IMR-90 (cell line): ENCODE data around the gene FOSB. TPM values are rescaled to one million over a fixed set of nuclear protein-coding genes. Genes with fewer than 3 reads are reported as not detected.

Experiments
- ATAC-seq: fragments of 200-7000 bp; cut with Tn5 transposase; 2 replicates; pipeline ENCODE4 v1.9.1; 2020; ENCODE audit warnings: low read depth, mild to moderate bottlenecking, moderate library complexity
- BruUV-seq: library from RNA; stranded (reverse); fragments of 400-500 nt; replicated peaks from 2 replicates; lab custom pipeline; 2021; lab: Mats Ljungman, UMichigan
- CTCF ChIA-PET: fragments of 300-600 bp; formaldehyde crosslinking; extraction: SDS; loops from one replicate; lab custom pipeline; 2021; ENCODE audit warnings: antibody characterized with exemption; lab: Yijun Ruan, JAX
- POLR2A ChIA-PET: fragments of 300-600 bp; sonication (Branson Sonifier 250); formaldehyde crosslinking; loops from one replicate; lab custom pipeline; 2022; ENCODE audit warnings: antibody characterized with exemption; ENCODE audit not compliant: unreplicated experiment; lab: Charles Lee
- DNase-seq: peaks from one replicate; pipeline ENCODE4 v3.0.0; 2013
- H2AFZ ChIP-seq: replicated peaks from 2 replicates; pipeline ENCODE3; 2013; ENCODE audit warnings: low read length, mild to moderate bottlenecking; ENCODE audit not compliant: poor library complexity
- H2AK5ac ChIP-seq: 2 replicates; pipeline ENCODE4 v1.6.1; 2013; ENCODE audit warnings: low read depth, low read length, inconsistent platforms
- H2AK9ac ChIP-seq: replicated peaks from 2 replicates; pipeline ENCODE3; 2013; ENCODE audit warnings: mild to moderate bottlenecking, low read depth, low read length, moderate library complexity; ENCODE audit not compliant: poor library complexity
- H2BK120ac ChIP-seq: 2 replicates; pipeline ENCODE4 v1.6.1; 2013; ENCODE audit warnings: low read depth, low read length, inconsistent platforms
- H2BK15ac ChIP-seq: 3 replicates; pipeline ENCODE4 v1.6.1; 2013; ENCODE audit warnings: low read depth, low read length, inconsistent platforms
- H2BK20ac ChIP-seq: 2 replicates; pipeline ENCODE4 v1.6.1; 2013; ENCODE audit warnings: low read depth, mild to moderate bottlenecking, inconsistent platforms, low read length, moderate library complexity
- H2BK5ac ChIP-seq: 2 replicates; pipeline ENCODE4 v1.6.1; 2013; ENCODE audit warnings: mild to moderate bottlenecking, low read depth, low read length, inconsistent platforms; ENCODE audit not compliant: poor library complexity, severe bottlenecking
- H3K14ac ChIP-seq: replicated peaks from 2 replicates; pipeline ENCODE4 v1.6.1; 2013; ENCODE audit warnings: low read depth, low read length, inconsistent platforms
- H3K18ac ChIP-seq: 2 replicates; pipeline ENCODE4 v1.6.1; 2013; ENCODE audit warnings: low read depth, low read length, control low read depth
- H3K23ac ChIP-seq: 2 replicates; pipeline ENCODE4 v1.6.1; 2013; ENCODE audit warnings: low read depth, low read length, inconsistent platforms
- H3K27ac ChIP-seq: 2 replicates; pipeline ENCODE4 v1.5.1; 2013; ENCODE audit warnings: mild to moderate bottlenecking, control low read depth, low read length; ENCODE audit not compliant: insufficient read depth
- H3K27me3 ChIP-seq: 2 replicates; pipeline ENCODE4 v1.6.1; 2013; ENCODE audit warnings: low read length; ENCODE audit not compliant: control insufficient read depth, insufficient read depth
- H3K36me3 ChIP-seq: 2 replicates; pipeline ENCODE4 v1.6.1; 2013; ENCODE audit warnings: low read length, mixed read lengths; ENCODE audit not compliant: control insufficient read depth, insufficient read depth
- H3K4ac ChIP-seq: 2 replicates; pipeline ENCODE4 v1.6.1; 2013; ENCODE audit warnings: low read depth, low read length, inconsistent platforms
- H3K4me1 ChIP-seq: 2 replicates; pipeline ENCODE4 v1.6.1; 2013; ENCODE audit warnings: low read length, mixed read lengths; ENCODE audit not compliant: control insufficient read depth, insufficient read depth
- H3K4me2 ChIP-seq: 2 replicates; pipeline ENCODE4 v1.6.1; 2013; ENCODE audit warnings: low read depth, mild to moderate bottlenecking, control low read depth, low read length, moderate library complexity
- H3K4me3 ChIP-seq: 2 replicates; pipeline ENCODE4 v1.5.1; 2013; ENCODE audit warnings: low read depth, mild to moderate bottlenecking, control low read depth, low read length, moderate library complexity; ENCODE audit not compliant: insufficient read depth
- H3K56ac ChIP-seq: 2 replicates; pipeline ENCODE4 v1.6.1; 2013; ENCODE audit warnings: low read length, inconsistent platforms; ENCODE audit not compliant: insufficient read depth; ENCODE audit errors: extremely low read depth
- H3K79me1 ChIP-seq, 2 experiments: 2 replicates each; pipeline ENCODE4 v1.6.1; 2013; ENCODE audit warnings: low read length in 2 of 2, inconsistent platforms in 1 of 2, low read depth in 1 of 2
- H3K9ac ChIP-seq: 2 replicates; pipeline ENCODE4 v1.6.1; 2013; ENCODE audit warnings: low read depth, low read length, control low read depth
- H3K9me1 ChIP-seq: 2 replicates; pipeline ENCODE4 v1.6.1; 2013; ENCODE audit warnings: low read length, inconsistent platforms; ENCODE audit not compliant: insufficient read depth
- H3K9me3 ChIP-seq: 2 replicates; pipeline ENCODE4 v1.6.1; 2013; ENCODE audit warnings: low read length; ENCODE audit not compliant: control insufficient read depth, insufficient read depth
- H4K20me1 ChIP-seq: 2 replicates; pipeline ENCODE4 v1.6.1; 2013; ENCODE audit warnings: low read length, inconsistent platforms; ENCODE audit not compliant: insufficient read depth
- H4K5ac ChIP-seq: 2 replicates; pipeline ENCODE4 v1.6.1; 2013; ENCODE audit warnings: mild to moderate bottlenecking, low read depth, low read length, control low read depth
- H4K8ac ChIP-seq, 2 experiments: 2 replicates each; pipeline ENCODE4 v1.6.1; 2013; ENCODE audit warnings: low read depth in 2 of 2, low read length in 2 of 2, control low read depth in 1 of 2, inconsistent platforms in 1 of 2
- H4K91ac ChIP-seq: 2 replicates; pipeline ENCODE4 v1.6.1; 2013; ENCODE audit warnings: low read depth, low read length, inconsistent platforms; ENCODE audit not compliant: insufficient read depth
- CHD1 ChIP-seq: IDR thresholded peaks from 2 replicates; pipeline ENCODE4 v1.6.1; 2012; ENCODE audit warnings: low read depth, low read length, improper control_type of control experiment
- POLR2A ChIP-seq: IDR thresholded peaks from 2 replicates; pipeline ENCODE4 v1.6.1; 2012; ENCODE audit warnings: mild to moderate bottlenecking, low read depth, low read length
- WGBS, 2 experiments: methylation state at CpG; one replicate each; pipeline versions ENCODE4 v1.1.5 to v1.1.7; 2013; ENCODE audit warnings: missing lambda C conversion rate in 2 of 2; ENCODE audit not compliant: insufficient read length in 1 of 2; ENCODE audit errors: extremely low coverage in 2 of 2; 5-methylcytosine and 5-hydroxymethylcytosine counted together
- dilution Hi-C: fragments of 300-500 bp; cut with HindIII; formaldehyde crosslinking; loops from one replicate; pipeline ENCODE4 v1.14.3; 2018; ENCODE audit warnings: low sequenced_read_pairs; ENCODE audit not compliant: unreplicated experiment
- in situ Hi-C: fragments of 300-500 bp; cut with MboI; formaldehyde crosslinking; loops from 3 replicates; pipeline ENCODE4 v1.14.3; 2019; ENCODE audit warnings: low sequenced_read_pairs, inconsistent platforms, mixed read lengths
- intact Hi-C: fragments of 100-400 bp; cut with micrococcal nuclease; formaldehyde crosslinking; loops from 2 replicates; pipeline ENCODE4 v1.10.0; 2022
- polyA plus RNA-seq, 3 experiments: library from polyadenylated mRNA; depleted of rRNA; stranded (reverse); fragments of >200 nt; gene quantifications; 2 replicates each; pipeline ENCODE4 v1.2.3, GENCODE V29; 2012; ENCODE audit warnings: low replicate concordance in 1 of 3
- total RNA-seq: library from RNA; depleted of rRNA; stranded (reverse); fragments of >200 nt; gene quantifications from 2 replicates; pipeline ENCODE4 v1.2.3, GENCODE V29; 2012

FOSB gene
- total and polyA plus RNA-seq, 2 of the 4 experiments (the other 2 are of a cell fraction) = 11.1 to 15.6 TPM

- Histone ChIP-seq H2BK20ac (no peak overlapping the region), H3K27ac (no peak overlapping the region), H3K9ac (no peak overlapping the region; the same call in 1 of the 2 replicates), H4K8ac (no peak overlapping the region), H3K36me3 (peaks cover 47% of the 10 kb centered on the region), H2AK9ac (no peak overlapping the region), H4K5ac (no peak overlapping the region), H2AFZ (no peak overlapping the region), H3K79me1 (peaks cover 11 to 73% of the 10 kb centered on the region in 2 experiments), H3K23ac (no peak overlapping the region), H3K9me3 (no peaks in the 10 kb centered on the region), H4K91ac (no peak overlapping the region), H3K4me3 (no peak overlapping the region), H3K14ac (no peak overlapping the region), H3K18ac (no peak overlapping the region), H3K9me1 (no peaks in the 10 kb centered on the region), H3K56ac (no peak overlapping the region), H3K4ac (no peak overlapping the region), H3K4me2 (no peak overlapping the region), H3K27me3 (no peaks in the 10 kb centered on the region), H3K4me1 (0 out of 2 replicates have a peak, but pooled peaks cover 5% of the 10 kb centered on the region), H2BK120ac (no peak overlapping the region), H2BK15ac (no peak overlapping the region), H2AK5ac (no peak overlapping the region; the same call in 1 of the 2 replicates), H4K20me1 (peaks cover 89% of the 10 kb centered on the region), H2BK5ac (no peak overlapping the region)
- CTCF ChIA-PET = no interaction called here
- in situ Hi-C loops (no loop called here), intact Hi-C loops (no loop called here), dilution Hi-C loops (no loop called here)
- POLR2A ChIA-PET = no interaction called here
- BruUV-seq = no TSS peak
- WGBS, 2 experiments = 76% methylated on average over 5 of the region's 7 CpGs; no CpG with 5 or more reads in 1 of the 2 experiments
- no peak for TF ChIP-seq POLR2A
- TF ChIP-seq CHD1 = no peak
- DNase-seq (no peak), ATAC-seq (no peak)
Observed at GRCh38 chr19:45517238-45517637, 49.4 kb downstream of the FOSB start.
